K562 (cell line): ENCODE measurements around the gene TBC1D17. TPM values are rescaled to one million over a fixed set of nuclear protein-coding genes. Genes with fewer than 3 reads are reported as not detected.

Source experiments
- ASH1L ChIP-seq: fragments of 450-650 bp; IDR thresholded peaks from 2 replicates; pipeline ENCODE4 v1.6.1; 2018; ENCODE audit warnings: borderline replicate concordance, mild to moderate bottlenecking, low read depth; ENCODE audit not compliant: partially characterized antibody
- CCNT2 ChIP-seq: IDR thresholded peaks from 2 replicates; pipeline ENCODE4 v1.6.1; 2011; ENCODE audit warnings: borderline replicate concordance, low read depth, mild to moderate bottlenecking, moderate library complexity, mixed read lengths, low read length; ENCODE audit not compliant: insufficient read length; ENCODE audit errors: extremely low read depth
- HCFC1 ChIP-seq: IDR thresholded peaks from 2 replicates; pipeline ENCODE4 v1.6.1; 2012; ENCODE audit warnings: low read depth, low read length, improper control_type of control experiment
- KLF1 ChIP-seq: fragments of 450-650 bp; IDR thresholded peaks from 2 replicates; pipeline ENCODE4 v1.6.1; 2016; ENCODE audit warnings: missing genetic modification characterization, missing compliant biosample characterization
- MED1 ChIP-seq: sonication (generic); formaldehyde crosslinking; IDR thresholded peaks from 2 replicates; pipeline ENCODE4 v1.8.1; 2023; ENCODE audit warnings: missing genetic modification reagents, borderline replicate concordance
- NCOA1 ChIP-seq: fragments of 450-650 bp; IDR thresholded peaks from 2 replicates; pipeline ENCODE4 v1.6.1; 2016; ENCODE audit warnings: low read depth
- NR4A1 ChIP-seq, 2 experiments: fragments of 250-450 bp in 1 of 2; fragments of 450-650 bp in 1 of 2; sonication (Bioruptor Pico) in 1 of 2; IDR thresholded peaks; 2 replicates each; pipeline versions ENCODE4 v1.4.0 to v1.6.1; 2016 to 2020; ENCODE audit warnings: mild to moderate bottlenecking in 2 of 2, missing compliant biosample characterization in 1 of 2, missing genetic modification characterization in 1 of 2, moderate library complexity in 1 of 2
- POLR2AphosphoS5 ChIP-seq: IDR thresholded peaks from 2 replicates; pipeline ENCODE4 v1.6.1; 2011; ENCODE audit warnings: mild to moderate bottlenecking, low read depth, low read length, moderate library complexity; ENCODE audit not compliant: control insufficient read depth, insufficient read depth
- POLR2G ChIP-seq: fragments of 200-400 bp; formaldehyde crosslinking; IDR thresholded peaks from 2 replicates; pipeline ENCODE4 v1.6.1; 2017; ENCODE audit warnings: low read depth, mild to moderate bottlenecking, antibody characterized with exemption, low read length, moderate library complexity
- RBFOX2 ChIP-seq: fragments of 200-400 bp; formaldehyde crosslinking; IDR thresholded peaks from 2 replicates; pipeline ENCODE4 v1.6.1; 2017; ENCODE audit warnings: low read depth, mild to moderate bottlenecking, low read length, moderate library complexity
- THRAP3 ChIP-seq: fragments of 450-650 bp; IDR thresholded peaks from 2 replicates; pipeline ENCODE4 v1.6.1; 2016; ENCODE audit warnings: mild to moderate bottlenecking, inconsistent platforms, borderline replicate concordance
- ZBTB2 ChIP-seq: fragments of 450-650 bp; IDR thresholded peaks from 2 replicates; pipeline ENCODE4 v1.6.1; 2016; ENCODE audit warnings: antibody characterized with exemption
- ZNF431 ChIP-seq: sonication (generic); formaldehyde crosslinking; IDR thresholded peaks from 2 replicates; pipeline ENCODE4 v1.8.0; 2022; ENCODE audit warnings: mild to moderate bottlenecking, missing genetic modification reagents
- polyA plus RNA-seq, 8 experiments: library from polyadenylated mRNA; depleted of rRNA in 4 of 8; stranded (reverse) in 5 of 8; unstranded in 3 of 8; fragments of >200 nt; fragmentation: Nextera tagmentation in 2 of 8; fragmentation: Illumina TruSeq in 1 of 8; extraction: Ambion mirVana in 2 of 8; extraction: Trizol in 1 of 8; gene quantifications; 2 replicates each; pipeline versions ENCODE4 v1.2.1 to v1.2.3, GENCODE V29; 2011 to 2014; ENCODE audit warnings: inconsistent platforms in 1 of 8, missing spikeins in 1 of 8
- total RNA-seq, 7 experiments: library from RNA; depleted of rRNA in 6 of 7; stranded (reverse); fragments of >200 nt in 6 of 7; fragmentation: Illumina TruSeq in 2 of 7; extraction: Trizol in 2 of 7; gene quantifications; 2 replicates each; pipeline versions ENCODE4 v1.2.1 to v1.2.3, GENCODE V29; 2011 to 2021; ENCODE audit warnings: low replicate concordance in 1 of 7
- TF ChIP-seq, protein P1 (sequence below): sonication (generic); formaldehyde crosslinking; IDR thresholded peaks from 2 replicates; pipeline ENCODE4 v1.8.0; 2023; ENCODE audit warnings: mild to moderate bottlenecking, missing genetic modification reagents
- TF ChIP-seq, protein P2 (sequence below): sonication (generic); formaldehyde crosslinking; IDR thresholded peaks from 2 replicates; pipeline ENCODE4 v1.8.1; 2023; ENCODE audit warnings: mild to moderate bottlenecking, missing genetic modification reagents

Gene TBC1D17
- total and polyA plus RNA-seq, 9 of the 15 experiments (the other 6 are each of a cell fraction or from before 2014, with no cell fraction given) = 0.42 to 16.0 (median 3.8) TPM

DNA sequence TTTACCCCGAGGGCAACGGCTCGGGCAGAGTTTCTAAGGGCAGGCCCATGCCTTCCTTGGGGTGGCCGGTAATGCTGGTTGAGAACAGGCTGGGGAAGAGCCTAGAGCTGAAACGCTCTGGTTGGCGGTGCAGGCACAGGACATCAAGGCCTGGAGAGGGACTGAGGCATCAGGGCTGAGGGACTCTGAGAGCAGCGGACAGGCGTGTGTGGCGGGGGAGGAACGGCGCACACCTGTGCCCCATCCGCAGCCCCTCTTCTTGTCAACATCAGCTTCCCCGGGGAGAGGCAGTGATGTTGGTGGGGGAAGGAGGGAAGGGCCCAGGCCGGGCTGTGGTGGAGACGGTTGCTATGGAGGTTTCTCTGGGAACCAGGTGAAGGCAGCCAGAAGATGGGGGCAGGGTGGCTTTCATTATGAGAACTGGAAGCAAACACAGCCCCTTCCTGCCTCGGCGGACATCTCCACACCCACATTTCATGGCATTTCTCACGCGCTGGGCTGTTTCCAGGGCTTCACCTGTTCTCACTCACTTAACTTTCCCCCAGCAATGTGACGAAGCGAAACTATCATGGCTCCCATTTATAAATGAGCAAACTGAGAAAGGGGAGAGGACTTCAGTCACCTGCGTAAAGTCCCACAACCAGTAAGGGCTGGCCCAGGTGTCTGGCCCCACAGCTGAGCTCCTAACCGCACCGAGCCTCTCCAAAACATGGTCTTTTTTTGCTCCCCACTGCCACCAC is 43.3 kb downstream of the TBC1D17 start (continued):
- TF ChIP-seq ZBTB2 = no peak
- TF ChIP-seq, protein P1, sequence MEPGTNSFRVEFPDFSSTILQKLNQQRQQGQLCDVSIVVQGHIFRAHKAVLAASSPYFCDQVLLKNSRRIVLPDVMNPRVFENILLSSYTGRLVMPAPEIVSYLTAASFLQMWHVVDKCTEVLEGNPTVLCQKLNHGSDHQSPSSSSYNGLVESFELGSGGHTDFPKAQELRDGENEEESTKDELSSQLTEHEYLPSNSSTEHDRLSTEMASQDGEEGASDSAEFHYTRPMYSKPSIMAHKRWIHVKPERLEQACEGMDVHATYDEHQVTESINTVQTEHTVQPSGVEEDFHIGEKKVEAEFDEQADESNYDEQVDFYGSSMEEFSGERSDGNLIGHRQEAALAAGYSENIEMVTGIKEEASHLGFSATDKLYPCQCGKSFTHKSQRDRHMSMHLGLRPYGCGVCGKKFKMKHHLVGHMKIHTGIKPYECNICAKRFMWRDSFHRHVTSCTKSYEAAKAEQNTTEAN (CRISPR knock-in tag) = no peak
- TF ChIP-seq CCNT2 = no peak
- peak; percentile 58 for TF ChIP-seq RBFOX2
- no peak for TF ChIP-seq ASH1L
- TF ChIP-seq THRAP3 = no peak
- no peak for TF ChIP-seq HCFC1
- TF ChIP-seq, protein P2, sequence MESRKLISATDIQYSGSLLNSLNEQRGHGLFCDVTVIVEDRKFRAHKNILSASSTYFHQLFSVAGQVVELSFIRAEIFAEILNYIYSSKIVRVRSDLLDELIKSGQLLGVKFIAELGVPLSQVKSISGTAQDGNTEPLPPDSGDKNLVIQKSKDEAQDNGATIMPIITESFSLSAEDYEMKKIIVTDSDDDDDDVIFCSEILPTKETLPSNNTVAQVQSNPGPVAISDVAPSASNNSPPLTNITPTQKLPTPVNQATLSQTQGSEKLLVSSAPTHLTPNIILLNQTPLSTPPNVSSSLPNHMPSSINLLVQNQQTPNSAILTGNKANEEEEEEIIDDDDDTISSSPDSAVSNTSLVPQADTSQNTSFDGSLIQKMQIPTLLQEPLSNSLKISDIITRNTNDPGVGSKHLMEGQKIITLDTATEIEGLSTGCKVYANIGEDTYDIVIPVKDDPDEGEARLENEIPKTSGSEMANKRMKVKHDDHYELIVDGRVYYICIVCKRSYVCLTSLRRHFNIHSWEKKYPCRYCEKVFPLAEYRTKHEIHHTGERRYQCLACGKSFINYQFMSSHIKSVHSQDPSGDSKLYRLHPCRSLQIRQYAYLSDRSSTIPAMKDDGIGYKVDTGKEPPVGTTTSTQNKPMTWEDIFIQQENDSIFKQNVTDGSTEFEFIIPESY (CRISPR knock-in tag) = 0 out of 2 replicates have a peak, but pooled peaks have one; percentile 14
- no peak for TF ChIP-seq NR4A1 (CRISPR knock-in tag; IDR thresholded peaks at IDR 0.05)
- TF ChIP-seq NR4A1 (tag; IDR thresholded peaks at IDR 0.05) = no peak
- no peak for TF ChIP-seq ZNF431 (CRISPR knock-in tag)
- TF ChIP-seq NCOA1 = no peak
- TF ChIP-seq POLR2AphosphoS5 = 0 out of 2 replicates have a peak, but pooled peaks have one; percentile 14
- peak; percentile 54; the same call in 1 of the 2 replicates for TF ChIP-seq POLR2G
- TF ChIP-seq KLF1 (tag) = no peak
- no peak for TF ChIP-seq MED1
